Measurements from ENCODE around the gene RINL. TPM values are rescaled to one million over a fixed set of nuclear protein-coding genes. Genes with fewer than 3 reads are reported as not detected.

RINL gene
- total RNA-seq, 1 donor, result 2.5 TPM

- Histone ChIP-seq H3K79me2 (ENCODE audit: insufficient read depth, low read length) (peaks cover 43% of the 10 kb centered on the region), H3K4me1 (ENCODE audit: insufficient read depth, low read length) (peaks cover 11% of the 10 kb centered on the region), H2AFZ (ENCODE audit: low read length) (no peak overlapping the region), H3K27me3 (ENCODE audit: insufficient read depth, low read length) (no peaks in the 10 kb centered on the region), H3K4me3 (ENCODE audit: insufficient read depth, low read length) (no peak overlapping the region), H4K20me1 (ENCODE audit: insufficient read depth, low read length) (peaks cover 65% of the 10 kb centered on the region), H3K4me2 (ENCODE audit: insufficient read depth, low read length) (no peak overlapping the region), H3K9me3 (ENCODE audit: low read depth, low read length) (no peaks in the 10 kb centered on the region), H3K27ac (ENCODE audit: low read depth, low read length) (no peak overlapping the region), H3K36me3 (ENCODE audit: insufficient read depth, low read length) (peaks cover 75% of the 10 kb centered on the region)
- DNase-seq (ENCODE audit: insufficient read length, low spot score, missing footprints), result peak; percentile 32
- no peak for TF ChIP-seq CTCF (IDR thresholded peaks at IDR 0.05; ENCODE audit: extremely low read depth, low read depth, low read length)
Measured at GRCh38 chr19:38838208-38838985, 39.7 kb downstream of the RINL start.

- Histone ChIP-seq H3K27me3 (ENCODE audit: insufficient read depth, low read length) (no peaks in the 10 kb centered on the region), H3K4me2 (ENCODE audit: insufficient read depth, low read length) (no peak overlapping the region), H3K4me1 (ENCODE audit: insufficient read depth, low read length) (peaks cover 11% of the 10 kb centered on the region), H4K20me1 (ENCODE audit: insufficient read depth, low read length) (peaks cover 58% of the 10 kb centered on the region), H3K9me3 (ENCODE audit: low read depth, low read length) (no peaks in the 10 kb centered on the region), H3K27ac (ENCODE audit: low read depth, low read length) (no peak overlapping the region), H3K36me3 (ENCODE audit: insufficient read depth, low read length) (peaks cover 68% of the 10 kb centered on the region), H3K79me2 (ENCODE audit: insufficient read depth, low read length) (peaks cover 35% of the 10 kb centered on the region), H3K4me3 (ENCODE audit: insufficient read depth, low read length) (no peak overlapping the region), H2AFZ (ENCODE audit: low read length) (no peak overlapping the region)
- TF ChIP-seq CTCF (IDR thresholded peaks at IDR 0.05; ENCODE audit: extremely low read depth, low read depth, low read length), result no peak
- peak; percentile 5 for DNase-seq (ENCODE audit: insufficient read length, low spot score, missing footprints)
Measured at GRCh38 chr19:38837656-38838121, 40.4 kb downstream of the RINL start.

- H3K27ac ChIP-seq (ENCODE audit: low read depth, low read length), result peak overlapping the region; percentile 36
- H3K4me2 ChIP-seq (ENCODE audit: insufficient read depth, low read length), result no peak overlapping the region
- no peak overlapping the region for H3K4me3 ChIP-seq (ENCODE audit: insufficient read depth, low read length)
- TF ChIP-seq CTCF (IDR thresholded peaks at IDR 0.05; ENCODE audit: extremely low read depth, low read depth, low read length), result no peak
- peaks cover 16% of the 10 kb centered on the region for H3K4me1 ChIP-seq (ENCODE audit: insufficient read depth, low read length)
- no peaks in the 10 kb centered on the region for H3K9me3 ChIP-seq (ENCODE audit: low read depth, low read length)
- H3K79me2 ChIP-seq (ENCODE audit: insufficient read depth, low read length), result peaks cover 30% of the 10 kb centered on the region
- DNase-seq (ENCODE audit: insufficient read length, low spot score, missing footprints), result no peak
- H3K36me3 ChIP-seq (ENCODE audit: insufficient read depth, low read length), result peaks cover 62% of the 10 kb centered on the region
- H3K27me3 ChIP-seq (ENCODE audit: insufficient read depth, low read length), result no peaks in the 10 kb centered on the region
- H4K20me1 ChIP-seq (ENCODE audit: insufficient read depth, low read length), result peaks cover 52% of the 10 kb centered on the region
- H2AFZ ChIP-seq (ENCODE audit: low read length), result no peak overlapping the region
Measured at GRCh38 chr19:38836983-38837626, 41.0 kb downstream of the RINL start.
